Endothelial cell (in vitro differentiated cells): ENCODE results near the gene SFN. TPM values are rescaled to one million over a fixed set of nuclear protein-coding genes. Genes with fewer than 3 reads are reported as not detected.

Source experiments
- DNase-seq: peaks from one replicate; pipeline ENCODE4 v3.0.0; 2021; ENCODE audit warnings: low spot score
- H3K27ac Mint-ChIP-seq: one replicate; pipeline ENCODE4 v1.8.0; 2021; ENCODE audit warnings: mixed read lengths, inconsistent platforms; ENCODE audit not compliant: unreplicated experiment
- H3K27me3 Mint-ChIP-seq: one replicate; pipeline ENCODE4 v1.8.0; 2021; ENCODE audit warnings: mild to moderate bottlenecking, moderate library complexity, mixed read lengths, inconsistent platforms; ENCODE audit not compliant: unreplicated experiment
- H3K36me3 Mint-ChIP-seq: one replicate; pipeline ENCODE4 v1.8.0; 2021; ENCODE audit warnings: mild to moderate bottlenecking, low read depth, mixed read lengths, inconsistent platforms; ENCODE audit not compliant: unreplicated experiment
- H3K4me1 Mint-ChIP-seq: one replicate; pipeline ENCODE4 v1.8.0; 2021; ENCODE audit warnings: mild to moderate bottlenecking, mixed read lengths, inconsistent platforms; ENCODE audit not compliant: unreplicated experiment
- H3K4me3 Mint-ChIP-seq: one replicate; pipeline ENCODE4 v1.8.0; 2021; ENCODE audit warnings: mild to moderate bottlenecking, mixed read lengths, inconsistent platforms; ENCODE audit not compliant: unreplicated experiment
- H3K9me3 Mint-ChIP-seq: one replicate; pipeline ENCODE4 v1.8.0; 2021; ENCODE audit warnings: mixed read lengths, inconsistent platforms; ENCODE audit not compliant: unreplicated experiment
- CTCF ChIP-seq: fragments of 200-600 bp; sonication (generic); IDR thresholded peaks from one replicate; pipeline ENCODE4 v1.5.0; 2021; ENCODE audit warnings: antibody characterized with exemption; ENCODE audit not compliant: unreplicated experiment
- total RNA-seq: library from RNA; stranded (reverse); fragmentation: NEBNext Ultra II Directional; extraction: Animal tissue kit (Norgen Biotek cat#: 25700); gene quantifications from one replicate; pipeline ENCODE4 v1.2.1, GENCODE V29; 2021; ENCODE audit not compliant: unreplicated experiment

SFN gene
- total RNA-seq, 1 donor from 2014 or later, result 0.54 TPM

GRCh38 chr1:26851106-26851684 lies 11.8 kb upstream of the SFN start:
- peaks cover 33% of the 10 kb centered on the region for H3K36me3 Mint-ChIP-seq

GRCh38 chr1:26852701-26853100 lies 10.2 kb upstream of the SFN start:
- H3K27me3 Mint-ChIP-seq, result peaks cover 6% of the 10 kb centered on the region
- no peak overlapping the region for H3K4me3 Mint-ChIP-seq
- H3K4me1 Mint-ChIP-seq, result no peaks in the 10 kb centered on the region
- no peak overlapping the region for H3K27ac Mint-ChIP-seq
- no peaks in the 10 kb centered on the region for H3K9me3 Mint-ChIP-seq
- no peak for TF ChIP-seq CTCF
- no peak for DNase-seq
- peaks cover 27% of the 10 kb centered on the region for H3K36me3 Mint-ChIP-seq

More at GRCh38 chr1:26851106-26851684, 11.8 kb upstream of the SFN start:
- Mint-ChIP-seq H3K27me3 (peaks cover 5% of the 10 kb centered on the region), H3K4me1 (no peaks in the 10 kb centered on the region), H3K4me3 (no peak overlapping the region), H3K27ac (no peak overlapping the region), H3K9me3 (no peaks in the 10 kb centered on the region)
- DNase-seq, result no peak
- no peak for TF ChIP-seq CTCF

- peak; percentile 61 for TF ChIP-seq CTCF
- Mint-ChIP-seq H3K27me3 (peaks cover 8% of the 10 kb centered on the region), H3K4me3 (no peak overlapping the region), H3K36me3 (peaks cover 24% of the 10 kb centered on the region), H3K27ac (no peak overlapping the region), H3K4me1 (no peaks in the 10 kb centered on the region), H3K9me3 (no peaks in the 10 kb centered on the region)
- peak; percentile 90 for DNase-seq
Measured at GRCh38 chr1:26853156-26853555, 9.8 kb upstream of the SFN start.

- TF ChIP-seq CTCF, result no peak
- H3K9me3 Mint-ChIP-seq, result no peaks in the 10 kb centered on the region
- H3K36me3 Mint-ChIP-seq, result peaks cover 24% of the 10 kb centered on the region
- H3K4me1 Mint-ChIP-seq, result no peaks in the 10 kb centered on the region
- DNase-seq, result no peak
- no peak overlapping the region for H3K27ac Mint-ChIP-seq
- no peak overlapping the region for H3K4me3 Mint-ChIP-seq
- H3K27me3 Mint-ChIP-seq, result peaks cover 8% of the 10 kb centered on the region
Measured at GRCh38 chr1:26853600-26853999, 9.3 kb upstream of the SFN start.

GRCh38 chr1:26854906-26855305 lies 8.0 kb upstream of the SFN start:
- no peak for TF ChIP-seq CTCF
- H3K27ac Mint-ChIP-seq, result no peak overlapping the region
- no peaks in the 10 kb centered on the region for H3K9me3 Mint-ChIP-seq
- peaks cover 8% of the 10 kb centered on the region for H3K27me3 Mint-ChIP-seq
- H3K36me3 Mint-ChIP-seq, result peaks cover 22% of the 10 kb centered on the region
- no peak for DNase-seq
- no peaks in the 10 kb centered on the region for H3K4me1 Mint-ChIP-seq
- H3K4me3 Mint-ChIP-seq, result no peak overlapping the region
